RWPE2 (cell line): Measurements from ENCODE around the gene LPCAT1.

ENCODE experiments used
- ATAC-seq: fragments of 200-7000 bp; cut with Tn5 transposase; 3 replicates; pipeline ENCODE4 v1.9.1; 2021; ENCODE audit warnings: low read depth
- DNase-seq: peaks from one replicate; pipeline ENCODE4 v3.0.0-alpha.2; 2020; ENCODE audit warnings: low spot score
- H3K27ac ChIP-seq: fragments of 450-650 bp; 2 replicates; pipeline ENCODE4 v1.5.1; 2017; ENCODE audit warnings: mild to moderate bottlenecking; ENCODE audit not compliant: poor library complexity, severe bottlenecking
- H3K27me3 ChIP-seq: fragments of 250-450 bp; sonication (Bioruptor Pico); 2 replicates; pipeline ENCODE4 v1.5.1; 2021; ENCODE audit warnings: mild to moderate bottlenecking, moderate library complexity; ENCODE audit not compliant: insufficient read depth, poor library complexity, severe bottlenecking
- H3K36me3 ChIP-seq: fragments of 250-450 bp; sonication (Bioruptor Pico); 2 replicates; pipeline ENCODE4 v1.5.1; 2020; ENCODE audit warnings: low read depth, mild to moderate bottlenecking, moderate library complexity
- H3K4me1 ChIP-seq: fragments of 250-450 bp; sonication (Bioruptor Pico); 2 replicates; pipeline ENCODE4 v1.5.1; 2021; ENCODE audit warnings: mild to moderate bottlenecking, moderate library complexity; ENCODE audit not compliant: insufficient read depth, poor library complexity, severe bottlenecking
- H3K4me3 ChIP-seq: fragments of 250-450 bp; sonication (Bioruptor Pico); 2 replicates; pipeline ENCODE4 v1.5.1; 2021; ENCODE audit warnings: mild to moderate bottlenecking, moderate library complexity; ENCODE audit not compliant: severe bottlenecking
- H3K9me3 ChIP-seq: fragments of 250-450 bp; sonication (Bioruptor Pico); 2 replicates; pipeline ENCODE4 v1.5.1; 2021; ENCODE audit warnings: mild to moderate bottlenecking, moderate library complexity; ENCODE audit not compliant: severe bottlenecking
- CTCF ChIP-seq: fragments of 450-650 bp; IDR thresholded peaks from one replicate; pipeline ENCODE4 v1.5.1; 2017; ENCODE audit warnings: mild to moderate bottlenecking, moderate library complexity; ENCODE audit not compliant: poor library complexity, severe bottlenecking

LPCAT1 gene

GRCh38 chr5:1492757-1493156 is 31.0 kb downstream of the LPCAT1 start:
- Histone ChIP-seq H3K36me3 (peaks cover 77% of the 10 kb centered on the region), H3K27me3 (no peaks in the 10 kb centered on the region), H3K27ac (no peak overlapping the region), H3K9me3 (no peaks in the 10 kb centered on the region), H3K4me3 (no peak overlapping the region), H3K4me1 (no peaks in the 10 kb centered on the region)
- DNase-seq = no peak
- TF ChIP-seq CTCF = no peak
- no peak for ATAC-seq

- TF ChIP-seq CTCF = no peak
- ATAC-seq (no peak), DNase-seq (no peak)
- H3K4me1 ChIP-seq = no peaks in the 10 kb centered on the region
- H3K36me3 ChIP-seq = peaks cover 87% of the 10 kb centered on the region
- H3K4me3 ChIP-seq = no peak overlapping the region
- H3K27ac ChIP-seq = no peak overlapping the region
- no peaks in the 10 kb centered on the region for H3K27me3 ChIP-seq
- H3K9me3 ChIP-seq = no peaks in the 10 kb centered on the region
These were observed 33.4 kb downstream of the LPCAT1 start for GRCh38 chr5:1490376-1490775.

- H3K4me3 ChIP-seq = no peak overlapping the region
- no peak for DNase-seq
- no peaks in the 10 kb centered on the region for H3K27me3 ChIP-seq
- ATAC-seq = no peak
- TF ChIP-seq CTCF = no peak
- no peak overlapping the region for H3K27ac ChIP-seq
- no peaks in the 10 kb centered on the region for H3K9me3 ChIP-seq
- H3K4me1 ChIP-seq = no peaks in the 10 kb centered on the region
- H3K36me3 ChIP-seq = peaks cover 87% of the 10 kb centered on the region
These were observed 34.0 kb downstream of the LPCAT1 start for GRCh38 chr5:1489754-1490153.

GRCh38 chr5:1488882-1489680 is 34.7 kb downstream of the LPCAT1 start:
- H3K9me3 ChIP-seq = no peaks in the 10 kb centered on the region
- peaks cover 84% of the 10 kb centered on the region for H3K36me3 ChIP-seq
- no peak overlapping the region for H3K4me3 ChIP-seq
- H3K27ac ChIP-seq = no peak overlapping the region
- ATAC-seq = peak; percentile 30; the same call in 1 of the 3 replicates
- H3K27me3 ChIP-seq = no peaks in the 10 kb centered on the region
- no peak for TF ChIP-seq CTCF
- no peaks in the 10 kb centered on the region for H3K4me1 ChIP-seq
- DNase-seq = no peak

- no peak overlapping the region for H3K4me3 ChIP-seq
- H3K27me3 ChIP-seq = no peaks in the 10 kb centered on the region
- no peaks in the 10 kb centered on the region for H3K9me3 ChIP-seq
- no peak for ATAC-seq
- peaks cover 84% of the 10 kb centered on the region for H3K36me3 ChIP-seq
- no peak for TF ChIP-seq CTCF
- H3K27ac ChIP-seq = no peak overlapping the region
- DNase-seq = no peak
- no peaks in the 10 kb centered on the region for H3K4me1 ChIP-seq
These were observed 36.5 kb downstream of the LPCAT1 start for GRCh38 chr5:1487079-1487764.
